Transverse colon (tissue), 4 donors: Measurements from ENCODE around the gene ERICH6B. TPM values are rescaled to one million over a fixed set of nuclear protein-coding genes. Genes with fewer than 3 reads are reported as not detected.
"Not testable (repeated sequence)": the region's sequence is repeated elsewhere in the genome, so short reads cannot be mapped to it uniquely, and the experiment has no call there.

Experiments used
- DNase-seq: peaks from one replicate; pipeline ENCODE4 v3.0.0-alpha.2; 2019
- H3K27ac ChIP-seq, 4 donors: fragments of 200-600 bp; sonication (generic); 2 replicates each; pipeline ENCODE4 v1.5.1; 2016 to 2018; ENCODE audit warnings: inconsistent platforms in 4 of 4
- H3K27me3 ChIP-seq: fragments of 200-600 bp; sonication (generic); 2 replicates; pipeline ENCODE4 v1.5.1; 2017; ENCODE audit warnings: inconsistent platforms
- H3K36me3 ChIP-seq, 4 donors: fragments of 200-600 bp; sonication (generic); 2 replicates each; pipeline ENCODE4 v1.5.1; 2017 to 2019; ENCODE audit warnings: inconsistent platforms in 4 of 4
- H3K4me1 ChIP-seq, 4 donors: fragments of 200-600 bp; sonication (generic); 2 replicates each; pipeline ENCODE4 v1.5.1; 2017 to 2020; ENCODE audit warnings: inconsistent platforms in 4 of 4
- H3K4me3 ChIP-seq, 4 donors: fragments of 200-600 bp; sonication (generic); 1 replicate in 1 of 4; 2 replicates in 3 of 4; pipeline versions ENCODE4 v1.5.1 to v1.6.1; 2017 to 2019; ENCODE audit warnings: inconsistent platforms in 4 of 4
- H3K9me3 ChIP-seq, 2 donors: fragments of 200-600 bp; sonication (generic); 2 replicates each; pipeline ENCODE4 v1.5.1; 2017 to 2019; ENCODE audit warnings: inconsistent platforms in 2 of 2
- EP300 ChIP-seq: sonication (generic); formaldehyde crosslinking; IDR thresholded peaks from one replicate; pipeline ENCODE4 v1.6.1; 2017; ENCODE audit warnings: antibody characterized with exemption, low read depth
- POLR2A ChIP-seq: fragments of 450-650 bp; IDR thresholded peaks from one replicate; pipeline ENCODE4 v1.6.1; 2016; ENCODE audit warnings: antibody characterized with exemption, mild to moderate bottlenecking, moderate library complexity
- POLR2AphosphoS5 ChIP-seq, 3 donors: sonication (generic); formaldehyde crosslinking; IDR thresholded peaks; one replicate each; pipeline ENCODE4 v1.6.1; 2016; ENCODE audit warnings: antibody characterized with exemption in 3 of 3
- WGBS, 2 donors: methylation state at CpG; one replicate each; pipeline ENCODE4 v1.1.5; 2018; ENCODE audit warnings: low coverage in 1 of 2; 5-methylcytosine and 5-hydroxymethylcytosine counted together
- in situ Hi-C, 4 donors: fragments of 200-750 bp; cut with MboI; loops; one replicate each; pipeline versions ENCODE4 v1.15.0 to v1.15.1; 2017; ENCODE audit warnings: low sequenced_read_pairs in 3 of 4, low pct_ligation_motif_present in 1 of 4, low pct_unique_long_range_greater_than_20kb in 1 of 4
- intact Hi-C: fragments of 100-400 bp; cut with DNase I; formaldehyde crosslinking; loops from one replicate; pipeline ENCODE4 v1.15.1; 2023; ENCODE audit warnings: low total_unique reads
- total RNA-seq, 4 donors: library from RNA; depleted of rRNA; stranded (reverse); fragments of >200 nt; gene quantifications; one replicate each; pipeline ENCODE4 v1.1.0, GENCODE V29; 2016
- TF ChIP-seq, protein P1 (sequence below), 5 experiments: fragments of 200-600 bp in 3 of 5; fragments of 450-650 bp in 2 of 5; sonication (generic) in 3 of 5; IDR thresholded peaks; 1 replicate in 2 of 5; 2 replicates in 3 of 5; pipeline ENCODE4 v1.5.1; 2016 to 2017; ENCODE audit warnings: antibody characterized with exemption in 5 of 5, inconsistent platforms in 3 of 5, mild to moderate bottlenecking in 2 of 5, moderate library complexity in 1 of 5

ERICH6B gene
- not detected for total RNA-seq

- Histone ChIP-seq H3K27me3 (peaks cover 34% of the 10 kb centered on the region), H3K4me1 (peaks cover 0 to 3% (median 0%) of the 10 kb centered on the region in 4 donors), H3K27ac (no peak within 1 kb of the TSS), H3K9me3 (no peaks in the 10 kb centered on the region), H3K36me3 (no peaks in the 10 kb centered on the region), H3K4me3 (peak within 1 kb of the TSS in 1 of 4 donors; percentile 16)
- intact Hi-C loops (no loop called here), in situ Hi-C loops (no loop called here)
- 11 to 43% methylated on average over 1 to 27 of the region's 27 CpGs for WGBS, 2 donors
- TF ChIP-seq EP300 (no peak), POLR2AphosphoS5 (IDR thresholded peaks at IDR 0.05) (no peak), POLR2A (no peak)
- TF ChIP-seq, protein P1, sequence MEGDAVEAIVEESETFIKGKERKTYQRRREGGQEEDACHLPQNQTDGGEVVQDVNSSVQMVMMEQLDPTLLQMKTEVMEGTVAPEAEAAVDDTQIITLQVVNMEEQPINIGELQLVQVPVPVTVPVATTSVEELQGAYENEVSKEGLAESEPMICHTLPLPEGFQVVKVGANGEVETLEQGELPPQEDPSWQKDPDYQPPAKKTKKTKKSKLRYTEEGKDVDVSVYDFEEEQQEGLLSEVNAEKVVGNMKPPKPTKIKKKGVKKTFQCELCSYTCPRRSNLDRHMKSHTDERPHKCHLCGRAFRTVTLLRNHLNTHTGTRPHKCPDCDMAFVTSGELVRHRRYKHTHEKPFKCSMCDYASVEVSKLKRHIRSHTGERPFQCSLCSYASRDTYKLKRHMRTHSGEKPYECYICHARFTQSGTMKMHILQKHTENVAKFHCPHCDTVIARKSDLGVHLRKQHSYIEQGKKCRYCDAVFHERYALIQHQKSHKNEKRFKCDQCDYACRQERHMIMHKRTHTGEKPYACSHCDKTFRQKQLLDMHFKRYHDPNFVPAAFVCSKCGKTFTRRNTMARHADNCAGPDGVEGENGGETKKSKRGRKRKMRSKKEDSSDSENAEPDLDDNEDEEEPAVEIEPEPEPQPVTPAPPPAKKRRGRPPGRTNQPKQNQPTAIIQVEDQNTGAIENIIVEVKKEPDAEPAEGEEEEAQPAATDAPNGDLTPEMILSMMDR (IDR thresholded peaks at IDR 0.05): no peak
- DNase-seq: no peak
Measured at GRCh38 chr13:45615501-45616101, at the start of gene ERICH6B. Gene ERICH6B (minus strand): TSS chr13:45615739. CDS start chr13:45597005, 18,734 bp downstream.

DNA sequence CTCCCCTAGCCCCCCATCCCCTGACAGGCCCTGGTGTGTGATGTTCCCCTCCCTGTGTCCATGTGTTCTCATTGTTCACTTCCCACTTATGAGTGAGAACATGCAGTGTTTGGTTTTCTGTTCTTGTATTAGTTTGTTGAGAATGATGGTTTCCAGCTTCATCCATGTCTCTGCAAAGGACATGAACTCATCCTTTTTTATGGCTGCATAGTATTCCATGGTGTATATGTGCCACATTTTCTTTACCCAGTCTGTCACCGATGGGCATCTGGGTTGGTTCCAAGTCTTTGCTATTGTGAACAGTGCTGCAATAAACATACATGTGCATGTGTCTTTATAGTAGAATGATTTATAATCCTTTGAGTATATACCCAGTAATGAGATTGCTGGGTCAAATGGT is 47.4 kb upstream of the ERICH6B start:
- H3K27me3 ChIP-seq, H3K4me3 ChIP-seq, H3K27ac ChIP-seq, H3K36me3 ChIP-seq, in situ Hi-C loops, DNase-seq, H3K4me1 ChIP-seq, H3K9me3 ChIP-seq, intact Hi-C loops: not testable (repeated sequence)
- 95 to 100% methylated on average over 1 of the region's 1 CpG for WGBS, 2 donors

- DNase-seq: no peak
- Histone ChIP-seq H3K27me3 (no peaks in the 10 kb centered on the region), H3K27ac (no peak overlapping the region), H3K36me3 (no peaks in the 10 kb centered on the region), H3K4me1 (no peaks in the 10 kb centered on the region), H3K9me3 (no peaks in the 10 kb centered on the region), H3K4me3 (no peak overlapping the region)
- 48 to 100% methylated on average over 1 of the region's 1 CpG for WGBS, 2 donors
- in situ Hi-C loops (no loop called here), intact Hi-C loops (no loop called here)
- TF ChIP-seq POLR2AphosphoS5 (IDR thresholded peaks at IDR 0.05): no peak
- no peak for TF ChIP-seq EP300
- TF ChIP-seq POLR2A: no peak
- TF ChIP-seq, protein P1 (IDR thresholded peaks at IDR 0.05): no peak
Measured at GRCh38 chr13:45662162-45662561, 46.6 kb upstream of the ERICH6B start.

DNA sequence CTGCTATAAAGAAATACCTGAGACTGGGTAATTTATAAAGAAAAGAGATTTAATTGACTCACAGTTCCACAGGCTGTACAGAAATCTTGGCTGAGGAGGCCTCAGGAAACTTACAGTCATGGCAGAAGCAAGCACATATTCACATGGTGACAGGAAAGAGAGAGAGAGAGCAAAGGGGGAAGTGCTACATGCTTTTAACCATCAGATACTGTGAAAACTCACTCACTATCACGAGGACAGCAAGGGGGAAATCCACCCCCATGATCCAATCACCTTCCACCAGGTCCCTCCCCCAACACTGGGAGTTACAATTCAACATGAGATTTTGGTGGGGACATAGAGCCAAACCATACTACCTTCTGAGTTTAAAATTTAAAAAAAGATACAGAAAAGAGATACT is 44.9 kb upstream of the ERICH6B start:
- H3K27ac ChIP-seq, H3K36me3 ChIP-seq, H3K27me3 ChIP-seq, H3K4me3 ChIP-seq, intact Hi-C loops, in situ Hi-C loops, DNase-seq, H3K9me3 ChIP-seq, H3K4me1 ChIP-seq: not testable (repeated sequence)
- 15 to 57% methylated on average over 1 of the region's 1 CpG for WGBS, 2 donors

GRCh38 chr13:45659536-45659935 is 44.0 kb upstream of the ERICH6B start:
- in situ Hi-C loops: no loop called here
- no peak for DNase-seq
- no peak overlapping the region for H3K4me3 ChIP-seq
- intact Hi-C loops: no loop called here
- TF ChIP-seq, protein P1 (IDR thresholded peaks at IDR 0.05): no peak
- TF ChIP-seq EP300 (no peak), POLR2A (no peak), POLR2AphosphoS5 (IDR thresholded peaks at IDR 0.05) (no peak)
- H3K27ac ChIP-seq: no peak overlapping the region
- no peaks in the 10 kb centered on the region for H3K27me3 ChIP-seq
- H3K36me3 ChIP-seq: no peaks in the 10 kb centered on the region
- H3K4me1 ChIP-seq: no peaks in the 10 kb centered on the region
- no peaks in the 10 kb centered on the region for H3K9me3 ChIP-seq
- 53 to 78% methylated on average over 2 to 3 of the region's 3 CpGs for WGBS, 2 donors
